Ramos (cell line): ENCODE results near the gene STEAP1B.
"Not testable (repeated sequence)": the region's sequence is repeated elsewhere in the genome, so short reads cannot be mapped to it uniquely, and the experiment has no call there.

Source experiments
- in situ Hi-C: fragments of 300-500 bp; cut with MboI; formaldehyde crosslinking; loops from one replicate; pipeline ENCODE4 v1.14.3; 2022; ENCODE audit warnings: low sequenced_read_pairs; ENCODE audit not compliant: unreplicated experiment

Gene STEAP1B

DNA sequence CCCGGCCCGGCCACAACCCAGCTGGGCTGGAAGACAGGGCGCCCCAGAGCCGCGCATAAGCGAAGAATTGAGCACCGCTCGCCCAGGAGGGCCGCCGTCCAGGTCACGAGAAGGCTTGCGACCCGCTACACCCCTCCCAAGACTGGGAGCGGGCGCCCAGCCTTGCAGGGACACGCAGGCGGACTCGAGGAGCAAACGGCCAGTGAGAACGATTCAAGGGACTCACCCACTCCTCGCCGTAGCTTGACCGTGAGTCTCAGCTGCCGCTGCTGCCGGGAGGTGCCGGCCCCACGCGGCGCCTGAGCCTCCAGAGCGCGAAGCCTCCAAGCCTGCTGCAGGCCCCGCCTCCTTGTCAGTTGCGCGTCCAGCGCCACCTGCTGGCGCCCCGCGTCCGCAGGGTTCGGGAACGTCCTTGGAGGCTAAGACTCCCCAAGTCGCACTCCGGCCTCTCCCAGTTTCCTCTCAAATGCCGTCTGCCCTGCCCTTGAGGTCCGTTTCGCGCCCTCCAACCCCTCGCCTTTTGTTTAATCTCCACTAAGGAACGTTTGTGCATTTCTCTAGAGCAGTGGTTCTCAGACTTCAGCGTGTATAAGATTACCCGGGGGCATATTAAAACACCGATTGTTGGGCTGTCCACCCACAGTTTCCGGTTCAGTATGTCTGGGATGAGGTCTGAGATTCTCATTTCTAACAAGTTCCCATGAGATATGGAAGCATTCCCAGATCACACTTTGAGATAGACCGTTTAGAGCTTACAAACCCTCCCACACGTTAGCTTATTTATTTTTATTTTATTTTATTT, at the start of gene STEAP1B:
Gene STEAP1B (minus strand): TSS at position 301 of the 802 bp plus-strand sequence. CDS start 5,333 bp downstream, outside the sequence.
- in situ Hi-C loops = not testable (repeated sequence)

DNA sequence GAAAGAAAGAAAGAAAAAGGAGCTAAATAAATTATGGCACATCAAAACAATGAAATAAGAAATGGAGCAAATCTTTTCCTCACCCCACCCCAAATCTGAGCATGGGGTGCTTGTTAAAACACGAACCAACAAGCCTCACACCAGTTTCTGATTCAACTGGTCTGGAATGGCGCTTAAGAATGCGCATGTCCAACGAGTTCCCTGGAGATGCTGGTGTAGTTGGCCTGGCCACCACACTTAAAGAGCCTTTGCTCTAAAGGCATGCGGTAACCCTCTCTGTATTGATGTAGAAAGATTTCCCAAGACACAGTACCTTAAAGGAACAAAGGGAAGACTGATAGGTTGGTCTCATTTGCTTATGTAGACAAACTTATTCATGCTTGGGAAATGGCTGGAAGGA, 49.1 kb upstream of the STEAP1B start:
- in situ Hi-C loops = no loop called here

DNA sequence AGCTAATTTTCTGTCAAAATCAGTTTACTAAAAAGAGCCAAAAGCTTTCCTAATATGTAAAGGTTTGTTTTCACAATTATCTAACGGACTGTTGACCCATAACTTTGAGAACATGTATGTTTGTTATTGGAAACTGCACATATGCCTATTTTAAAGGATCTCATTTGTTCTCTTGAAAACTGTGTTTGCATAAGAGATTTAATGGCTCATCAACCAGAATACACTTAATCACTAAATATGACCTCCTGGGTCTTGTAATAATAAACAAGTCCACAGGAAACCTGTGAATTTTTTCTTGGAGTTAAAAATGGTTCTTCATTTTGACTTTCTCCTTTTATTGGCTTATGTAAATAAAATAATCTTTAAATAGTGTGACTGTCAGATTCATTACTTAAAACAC, 48.3 kb upstream of the STEAP1B start:
- in situ Hi-C loops = no loop called here

DNA sequence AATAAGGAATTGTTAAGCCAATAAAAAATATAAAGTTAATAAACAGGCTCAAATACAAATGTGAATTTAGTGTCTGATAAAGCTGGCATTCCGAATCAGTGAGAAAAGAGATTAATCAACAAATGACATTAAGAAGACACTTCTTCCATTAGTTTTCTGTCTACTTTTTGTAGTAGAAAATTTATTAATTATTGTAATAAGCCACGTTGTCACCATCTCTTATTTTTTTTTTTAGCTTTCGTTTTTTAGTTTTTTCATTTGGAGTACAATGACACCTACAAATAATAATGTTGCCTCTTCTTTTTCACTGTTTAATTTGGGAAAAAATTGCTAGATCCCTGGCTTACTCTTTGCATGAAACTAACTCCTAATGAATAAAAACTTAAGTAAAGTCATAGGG, 46.8 kb upstream of the STEAP1B start:
- in situ Hi-C loops = no loop called here

DNA sequence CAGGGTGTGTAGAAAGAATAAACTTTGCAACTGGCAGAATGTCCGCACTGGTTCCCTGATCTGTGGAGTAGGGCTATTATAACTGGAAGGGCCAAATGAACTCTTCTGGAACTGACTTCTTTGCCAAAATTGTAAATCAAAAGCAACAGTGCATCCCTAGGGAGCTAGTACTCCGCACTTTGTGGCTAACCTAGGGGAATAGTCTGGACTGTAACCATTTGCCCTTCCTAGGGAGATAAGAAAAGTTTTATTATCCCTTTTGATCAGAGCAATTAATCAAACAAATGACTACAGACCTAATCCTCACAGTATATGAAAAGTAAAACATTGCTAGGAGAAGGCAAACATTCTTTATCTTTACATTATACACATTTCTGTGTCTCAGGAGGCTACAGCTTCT, 45.5 kb upstream of the STEAP1B start:
- in situ Hi-C loops = no loop called here

DNA sequence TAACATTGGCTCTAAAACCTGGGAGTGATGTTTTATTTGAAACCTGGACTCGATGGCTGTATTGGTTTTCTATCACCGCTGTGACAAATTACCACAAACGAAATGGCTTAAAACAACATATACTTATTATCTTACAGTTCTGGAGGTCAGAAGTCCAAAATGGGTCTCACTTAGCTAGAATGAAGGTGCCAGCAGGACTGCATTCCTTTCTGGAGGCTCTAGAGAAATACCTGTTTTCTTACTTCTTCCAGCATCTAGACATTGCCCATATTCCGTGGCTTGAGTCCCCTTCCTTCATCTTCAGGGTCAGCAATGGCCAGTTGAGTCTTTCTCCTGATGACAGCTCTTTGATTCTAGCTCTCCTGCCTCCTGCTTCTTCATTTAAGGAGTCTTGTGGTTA, 44.3 kb upstream of the STEAP1B start:
- in situ Hi-C loops = no loop called here

DNA sequence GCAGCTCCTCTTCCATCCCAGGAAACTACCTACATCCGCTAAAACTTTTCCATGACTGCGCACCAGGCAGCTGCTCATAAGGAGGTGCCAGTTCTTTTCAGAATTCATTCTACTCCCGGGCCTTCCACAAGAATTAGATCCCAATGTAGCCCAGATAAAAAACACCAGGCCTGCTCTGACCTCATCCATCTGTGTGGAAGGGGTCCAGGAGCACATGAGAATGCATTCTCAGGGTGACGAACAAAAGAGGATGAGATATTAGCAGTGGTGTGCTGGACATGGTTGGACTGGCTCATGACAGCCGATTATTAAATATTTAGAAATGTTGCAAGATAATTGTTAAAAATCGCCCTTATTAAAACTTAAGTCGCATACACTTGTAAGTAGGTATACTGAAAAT, 43.2 kb upstream of the STEAP1B start:
- in situ Hi-C loops = no loop called here

DNA sequence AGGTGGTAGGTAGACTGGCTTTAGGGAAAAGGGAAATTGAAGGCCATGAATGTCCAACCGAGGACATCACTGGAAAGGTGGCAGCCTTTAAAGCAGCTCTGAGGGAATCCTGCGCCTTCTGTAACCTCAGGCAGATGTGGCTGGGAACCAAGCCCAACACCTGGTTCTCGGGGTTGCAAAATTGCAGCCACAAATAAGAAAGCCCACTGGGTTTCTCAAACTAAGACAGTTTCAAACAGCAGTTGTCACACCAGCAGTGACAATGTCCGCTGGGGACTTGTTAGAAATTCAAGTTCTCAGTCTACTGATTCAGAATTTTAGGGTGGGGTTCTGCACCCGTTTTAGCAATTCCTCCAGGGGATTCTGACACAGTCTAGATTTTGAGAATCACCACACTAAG, 42.7 kb upstream of the STEAP1B start:
- in situ Hi-C loops = no loop called here

DNA sequence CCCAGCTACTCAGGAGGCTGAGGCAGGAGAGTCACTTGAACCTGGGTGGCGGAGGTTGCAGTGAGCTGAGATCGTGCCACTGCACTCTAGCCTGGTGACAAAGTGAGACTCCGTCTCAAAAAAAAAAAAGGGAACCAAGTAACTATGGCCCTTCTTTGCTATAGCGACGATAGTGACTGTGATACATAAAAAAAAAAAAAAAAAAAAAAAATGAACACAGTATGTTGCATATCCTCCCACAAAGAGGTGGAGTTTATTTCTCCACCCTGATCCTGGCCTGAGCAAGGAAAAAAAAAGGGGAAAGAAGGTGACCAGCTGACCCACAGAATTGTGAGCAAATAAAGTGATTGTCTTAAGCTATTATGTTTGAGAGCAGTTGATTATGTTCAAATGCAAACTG, 42.3 kb upstream of the STEAP1B start:
- in situ Hi-C loops = no loop called here

DNA sequence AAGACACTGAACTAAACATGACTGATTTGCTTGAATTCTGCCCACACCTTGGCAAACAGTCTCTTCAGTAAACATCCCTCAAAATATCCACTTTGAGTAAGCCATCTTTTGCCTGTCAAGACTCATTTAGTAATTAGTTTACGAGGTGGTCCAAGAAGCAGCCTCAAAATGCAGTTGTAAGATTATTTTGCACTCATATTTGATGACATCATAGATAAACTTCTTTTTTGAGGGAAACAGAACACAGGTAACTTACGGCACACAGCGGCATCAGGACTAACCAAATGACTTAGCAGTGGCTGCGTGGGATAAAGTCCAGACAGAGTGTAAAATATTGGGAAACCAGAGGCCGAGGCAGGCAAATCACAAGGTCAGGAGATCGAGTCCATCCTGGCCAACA, 41.8 kb upstream of the STEAP1B start:
- in situ Hi-C loops = no loop called here

DNA sequence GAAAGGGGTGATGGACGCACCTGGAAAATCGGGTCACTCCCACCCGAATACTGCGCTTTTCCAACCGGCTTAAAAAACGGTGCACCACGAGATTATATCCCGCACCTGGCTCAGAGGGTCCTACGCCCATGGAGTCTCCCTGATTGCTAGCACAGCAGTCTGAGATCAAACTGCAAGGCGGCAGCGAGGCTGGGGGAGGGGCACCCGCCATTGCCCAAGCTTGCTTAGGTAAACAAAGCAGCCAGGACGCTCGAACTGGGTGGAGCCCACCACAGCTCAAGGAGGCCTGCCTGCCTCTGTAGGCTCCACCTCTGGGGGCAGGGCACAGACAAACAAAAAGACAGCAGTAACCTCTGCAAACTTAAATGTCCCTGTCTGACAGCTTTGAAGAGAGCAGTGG, 28.5 kb upstream of the STEAP1B start:
- in situ Hi-C loops = not testable (repeated sequence)

DNA sequence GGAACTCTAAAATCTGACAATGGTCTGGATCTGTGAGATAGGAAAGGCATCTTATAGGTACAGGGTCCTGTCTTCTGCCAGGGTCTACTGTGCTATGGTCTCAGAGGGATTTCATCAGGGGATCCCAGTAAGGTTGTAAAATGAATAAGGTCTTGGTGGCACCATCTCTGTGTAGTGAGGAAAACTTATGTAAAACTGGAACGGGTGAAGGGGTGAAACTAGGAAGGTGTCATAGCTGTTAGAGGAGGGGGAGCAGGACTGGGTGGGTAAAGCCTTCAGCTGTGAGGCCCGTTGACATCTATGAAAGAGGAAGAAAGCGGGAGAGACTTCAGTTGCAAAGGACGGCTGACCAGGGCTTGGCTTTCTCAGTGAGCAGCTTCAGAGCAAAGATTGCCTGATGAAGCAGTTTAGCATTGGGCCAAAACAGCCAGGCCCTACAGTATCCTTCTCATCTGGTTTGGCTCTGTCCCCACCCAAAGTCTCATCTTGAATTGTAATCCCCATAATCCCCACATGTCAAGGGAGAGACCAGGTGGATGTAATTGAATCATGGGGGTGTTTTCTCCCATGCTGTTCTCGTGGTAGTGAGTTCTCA, 24.5 kb upstream of the STEAP1B start:
- in situ Hi-C loops = not testable (repeated sequence)

DNA sequence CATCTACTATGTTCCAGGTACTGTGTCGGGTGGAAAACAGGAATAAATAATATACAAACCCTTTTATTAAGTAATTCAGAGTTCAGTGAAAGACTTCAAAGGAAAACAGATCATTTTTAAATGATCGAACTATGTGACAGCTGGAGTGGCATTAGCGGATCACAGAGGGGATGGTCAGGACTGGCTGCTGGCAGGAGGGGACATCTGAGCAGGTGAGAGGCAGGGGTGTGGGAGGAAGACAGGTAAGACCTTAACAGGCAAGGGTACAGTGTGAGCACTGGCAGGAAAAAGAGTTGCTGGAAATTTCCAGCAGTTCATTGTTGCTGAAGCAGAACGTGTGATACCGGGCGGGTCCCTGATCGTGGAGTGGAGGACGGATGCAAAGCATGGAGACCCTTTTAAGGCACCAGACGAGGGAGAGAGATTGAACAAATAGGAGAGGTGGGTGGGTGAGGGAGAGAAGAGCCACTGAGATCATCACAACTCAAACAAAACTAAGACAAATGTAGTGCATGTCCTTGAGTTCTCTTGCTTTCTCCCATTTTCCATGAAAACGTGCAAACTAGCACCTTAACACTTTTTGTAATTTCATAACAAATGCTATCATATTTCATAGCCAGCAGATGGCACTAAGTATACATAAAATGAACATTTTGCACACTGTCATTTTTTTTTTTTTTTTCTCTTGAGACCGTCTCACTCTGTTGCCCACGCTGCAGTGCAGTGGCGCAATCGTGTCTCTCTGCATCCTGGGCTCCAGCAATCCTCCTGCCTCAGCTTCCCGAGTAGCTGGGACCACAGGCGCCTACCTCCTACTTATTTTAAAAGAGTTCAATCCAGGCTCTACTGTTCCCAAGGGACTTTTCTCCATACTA, 23.7 kb upstream of the STEAP1B start:
- in situ Hi-C loops = not testable (repeated sequence)

DNA sequence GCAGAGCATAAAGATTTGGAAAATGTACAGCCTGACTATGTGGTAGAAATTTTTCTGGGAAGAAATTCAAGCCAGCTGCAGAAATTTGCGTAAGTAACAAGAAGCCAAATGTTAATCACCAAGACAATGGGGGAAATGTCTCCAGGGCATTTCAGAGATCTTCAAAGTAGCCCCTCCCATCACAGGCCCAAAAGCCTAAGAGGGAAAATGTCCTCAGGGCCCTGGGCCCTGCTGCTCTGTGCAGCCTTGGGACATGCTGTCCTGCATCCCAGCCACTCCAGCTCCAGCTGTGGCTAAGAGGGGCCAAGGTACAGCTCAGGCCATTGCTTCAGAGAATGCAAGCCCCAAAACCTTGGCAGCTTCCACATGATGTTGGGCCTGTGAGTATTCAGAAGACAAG, 19.6 kb upstream of the STEAP1B start:
- in situ Hi-C loops = not testable (repeated sequence)

DNA sequence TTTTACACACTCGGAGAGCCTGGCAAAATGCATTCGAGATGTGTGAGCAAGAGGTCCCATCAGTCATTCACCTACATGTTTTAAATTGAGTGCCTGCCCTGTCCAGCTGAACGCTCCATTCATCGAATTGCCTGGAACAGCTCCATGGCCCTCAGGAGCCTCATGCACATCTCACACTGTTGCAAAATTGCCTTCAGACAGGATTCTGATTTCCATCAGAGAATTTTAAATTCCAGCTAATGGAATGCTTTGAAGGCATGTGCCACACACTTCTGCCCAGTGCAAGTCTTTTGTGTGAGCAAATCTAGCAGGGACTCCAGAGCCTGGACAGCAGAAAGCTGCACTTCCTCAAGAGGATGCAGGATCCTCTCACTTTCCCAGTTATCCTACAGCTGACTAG, 17.0 kb upstream of the STEAP1B start:
- in situ Hi-C loops = not testable (repeated sequence)

DNA sequence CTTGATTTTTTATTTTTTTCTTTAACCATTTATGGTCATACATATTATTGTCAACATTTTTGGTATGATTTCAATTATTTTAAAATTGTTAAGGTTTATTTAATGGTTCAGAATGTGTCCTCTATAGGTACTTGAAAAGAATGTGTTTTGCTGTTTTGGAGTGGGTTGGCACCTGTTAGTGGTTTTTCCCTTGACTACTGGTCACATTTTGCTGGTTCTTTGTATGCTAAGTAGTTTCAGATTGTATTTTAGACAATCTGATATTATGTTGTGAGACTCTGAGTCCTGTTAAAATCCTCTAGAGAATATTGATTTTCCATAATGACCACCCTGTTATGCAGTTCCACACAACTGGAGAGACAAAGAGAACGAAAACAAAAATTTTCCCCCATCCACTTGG, 15.0 kb upstream of the STEAP1B start:
- in situ Hi-C loops = not testable (repeated sequence)

DNA sequence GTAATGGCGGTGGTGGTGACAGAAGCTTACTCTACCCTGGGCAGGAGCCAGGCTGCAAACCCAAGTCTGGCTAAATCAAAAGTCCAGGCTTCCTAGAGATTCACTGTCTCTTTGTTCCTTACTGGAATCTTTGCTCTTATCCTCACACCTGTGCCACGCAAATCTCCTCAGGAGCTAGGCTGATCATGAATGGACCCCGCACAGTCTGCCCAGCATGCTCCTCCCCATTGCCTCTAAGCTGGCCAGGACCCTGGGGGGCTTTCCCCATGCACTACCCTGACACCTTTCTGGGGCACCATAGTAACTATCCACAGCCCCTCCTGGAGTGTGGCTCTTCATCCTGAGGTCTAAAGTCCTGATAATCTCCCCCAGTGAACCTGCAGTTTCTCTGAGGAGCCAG, 7.3 kb upstream of the STEAP1B start:
- in situ Hi-C loops = not testable (repeated sequence)

DNA sequence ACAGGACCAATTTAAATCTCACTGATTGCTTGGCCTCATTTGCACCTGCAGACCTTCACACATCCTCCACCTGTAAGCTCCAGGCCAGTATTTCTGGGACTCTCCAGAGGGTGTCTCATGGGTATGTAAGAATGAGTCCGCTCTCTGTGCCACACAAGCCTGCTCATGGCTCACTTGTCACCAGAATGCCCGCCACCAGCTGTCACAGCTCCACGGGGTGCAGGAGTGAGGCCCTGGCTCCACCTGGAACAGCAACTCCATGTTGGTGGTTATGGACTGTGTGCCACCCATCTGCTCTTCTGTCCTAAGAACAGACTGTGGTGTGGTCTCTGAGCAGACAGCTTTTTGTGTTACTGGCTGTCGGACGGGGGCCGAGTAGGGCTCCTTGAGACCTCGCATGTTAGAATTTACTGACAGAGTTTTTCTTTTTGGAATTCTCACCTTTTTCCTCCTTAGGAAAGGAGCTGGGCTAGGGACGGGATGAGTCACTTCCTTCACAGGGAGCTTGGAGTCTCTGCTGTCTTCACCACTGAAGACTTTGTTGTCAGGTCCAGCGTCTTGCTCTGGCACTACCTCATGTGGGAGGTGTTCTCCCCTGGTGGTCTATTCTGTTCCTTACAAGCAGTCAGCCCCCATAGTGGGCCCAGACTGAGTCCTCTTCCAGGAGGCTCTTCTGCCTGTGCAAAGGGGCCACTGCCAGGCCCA, 6.5 kb upstream of the STEAP1B start:
- in situ Hi-C loops = not testable (repeated sequence)

DNA sequence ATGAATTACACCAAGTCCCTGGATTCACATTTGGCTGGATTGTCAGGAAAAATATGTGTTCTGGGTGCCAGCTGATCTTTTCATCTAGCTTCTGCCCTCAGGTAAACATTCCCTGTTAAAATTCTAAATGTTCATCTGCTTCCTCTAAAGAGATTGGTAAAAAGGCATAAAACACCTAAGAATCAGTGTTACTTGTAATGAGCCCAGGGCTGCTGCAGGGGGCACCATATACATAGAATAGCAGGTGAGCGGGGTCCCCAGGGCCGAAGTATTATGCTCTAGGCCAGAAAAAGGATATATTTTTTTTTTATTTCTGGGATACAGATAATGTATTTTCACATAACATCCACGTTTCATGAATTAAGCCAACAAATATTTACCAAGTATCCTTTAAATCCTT, 4.5 kb upstream of the STEAP1B start:
- in situ Hi-C loops = not testable (repeated sequence)

DNA sequence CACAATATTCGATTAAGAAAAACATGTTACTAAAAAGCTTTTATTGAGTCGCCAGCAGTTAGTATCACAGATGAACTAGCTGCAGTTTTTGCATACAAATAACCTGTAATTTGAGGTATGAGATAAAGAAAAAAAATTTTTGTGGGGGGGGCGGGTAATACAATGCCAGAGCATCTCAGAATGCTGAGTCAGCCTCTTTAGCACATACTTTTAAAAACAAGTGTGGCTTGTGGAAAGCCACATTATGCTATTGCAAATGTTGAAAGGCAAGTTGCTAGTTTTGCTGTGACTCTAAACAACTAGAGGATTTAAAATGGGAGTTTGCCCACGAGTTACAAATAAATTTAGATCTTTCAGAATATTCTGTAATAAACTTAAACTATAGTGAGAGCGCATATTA, 2.1 kb upstream of the STEAP1B start:
- in situ Hi-C loops = not testable (repeated sequence)
